K562 (cell line): Measurements from ENCODE around the gene TTC16. TPM values are rescaled to one million over a fixed set of nuclear protein-coding genes. Genes with fewer than 3 reads are reported as not detected.

ENCODE experiments used
- ARHGAP35 ChIP-seq: fragments of 450-650 bp; IDR thresholded peaks from 2 replicates; pipeline ENCODE4 v1.6.1; 2018; ENCODE audit not compliant: partially characterized antibody
- ARID2 ChIP-seq: fragments of 450-650 bp; IDR thresholded peaks from 2 replicates; pipeline ENCODE4 v1.6.1; 2017; ENCODE audit warnings: antibody characterized with exemption, mild to moderate bottlenecking
- BHLHE40 ChIP-seq: IDR thresholded peaks from 2 replicates; pipeline ENCODE4 v1.6.1; 2011; ENCODE audit warnings: low read length, improper control_type of control experiment
- CGGBP1 ChIP-seq: fragments of 250-450 bp; sonication (Bioruptor Pico); IDR thresholded peaks from 2 replicates; pipeline ENCODE4 v1.9.0; 2021; ENCODE audit warnings: mild to moderate bottlenecking
- DACH1 ChIP-seq: fragments of 450-650 bp; IDR thresholded peaks from 2 replicates; pipeline ENCODE4 v1.6.1; 2018; ENCODE audit not compliant: partially characterized antibody
- EGR1 ChIP-seq: fragments of 450-650 bp; conservative IDR thresholded peaks from 2 replicates; pipeline ENCODE4 v1.6.1; 2017; ENCODE audit warnings: mild to moderate bottlenecking
- ELK3 ChIP-seq: fragments of 450-650 bp; formaldehyde crosslinking; IDR thresholded peaks from 2 replicates; pipeline ENCODE4 v1.4.0; 2020; ENCODE audit warnings: mild to moderate bottlenecking
- HOXB6 ChIP-seq: fragments of 250-450 bp; sonication (Bioruptor Pico); IDR thresholded peaks from 2 replicates; pipeline ENCODE4 v1.5.1; 2022; ENCODE audit warnings: mild to moderate bottlenecking, borderline replicate concordance
- KDM2B ChIP-seq: fragments of 250-450 bp; sonication (Bioruptor Pico); IDR thresholded peaks from 2 replicates; pipeline ENCODE4 v1.8.0; 2021; ENCODE audit warnings: mild to moderate bottlenecking, moderate library complexity
- NR2F6 ChIP-seq: fragments of 450-650 bp; formaldehyde crosslinking; IDR thresholded peaks from 2 replicates; pipeline ENCODE4 v1.4.0; 2020; ENCODE audit warnings: mild to moderate bottlenecking
- POLR2G ChIP-seq: fragments of 200-400 bp; formaldehyde crosslinking; IDR thresholded peaks from 2 replicates; pipeline ENCODE4 v1.6.1; 2017; ENCODE audit warnings: low read depth, mild to moderate bottlenecking, antibody characterized with exemption, low read length, moderate library complexity
- RB1 ChIP-seq: fragments of 450-650 bp; IDR thresholded peaks from 2 replicates; pipeline ENCODE4 v1.6.1; 2017; ENCODE audit warnings: low read depth, mild to moderate bottlenecking
- SUPT5H ChIP-seq: fragments of 450-650 bp; IDR thresholded peaks from 2 replicates; pipeline ENCODE4 v1.6.1; 2016
- TCF3 ChIP-seq: sonication (generic); formaldehyde crosslinking; IDR thresholded peaks from 2 replicates; pipeline ENCODE4 v1.4.0; 2020; ENCODE audit warnings: mild to moderate bottlenecking, missing genetic modification reagents
- TEAD1 ChIP-seq, 2 experiments: fragments of 450-650 bp in 1 of 2; sonication (generic) in 1 of 2; formaldehyde crosslinking; IDR thresholded peaks; 2 replicates each; pipeline versions ENCODE4 v1.4.0 to v1.8.0; 2020 to 2022; ENCODE audit warnings: mild to moderate bottlenecking in 2 of 2, missing genetic modification reagents in 1 of 2
- ZBTB40 ChIP-seq, 2 experiments: fragments of 450-650 bp in 1 of 2; sonication (generic) in 1 of 2; formaldehyde crosslinking in 1 of 2; IDR thresholded peaks; 2 replicates each; pipeline versions ENCODE4 v1.7.1 to v1.9.0; 2016 to 2022; ENCODE audit warnings: inconsistent platforms in 1 of 2, mild to moderate bottlenecking in 1 of 2, missing genetic modification reagents in 1 of 2
- ZNF12 ChIP-seq: sonication (generic); formaldehyde crosslinking; IDR thresholded peaks from 2 replicates; pipeline ENCODE4 v1.4.0; 2020; ENCODE audit warnings: mild to moderate bottlenecking, missing genetic modification reagents
- ZNF121 ChIP-seq: sonication (generic); formaldehyde crosslinking; conservative IDR thresholded peaks from 2 replicates; pipeline ENCODE4 v1.8.0; 2022; ENCODE audit warnings: missing genetic modification reagents
- ZNF3 ChIP-seq: fragments of 250-450 bp; sonication (Bioruptor Pico); IDR thresholded peaks from 2 replicates; pipeline ENCODE4 v1.5.0; 2021; ENCODE audit warnings: mild to moderate bottlenecking, moderate library complexity
- ZNF561 ChIP-seq: fragments of 450-650 bp; formaldehyde crosslinking; conservative IDR thresholded peaks from 2 replicates; pipeline ENCODE4 v1.4.0; 2020; ENCODE audit warnings: mild to moderate bottlenecking, moderate library complexity
- ZSCAN29 ChIP-seq: fragments of 450-650 bp; IDR thresholded peaks from 2 replicates; pipeline ENCODE4 v1.6.1; 2017
- polyA plus RNA-seq, 8 experiments: library from polyadenylated mRNA; depleted of rRNA in 4 of 8; stranded (reverse) in 5 of 8; unstranded in 3 of 8; fragments of >200 nt; fragmentation: Nextera tagmentation in 2 of 8; fragmentation: Illumina TruSeq in 1 of 8; extraction: Ambion mirVana in 2 of 8; extraction: Trizol in 1 of 8; gene quantifications; 2 replicates each; pipeline versions ENCODE4 v1.2.1 to v1.2.3, GENCODE V29; 2011 to 2014; ENCODE audit warnings: inconsistent platforms in 1 of 8, missing spikeins in 1 of 8
- total RNA-seq, 7 experiments: library from RNA; depleted of rRNA in 6 of 7; stranded (reverse); fragments of >200 nt in 6 of 7; fragmentation: Illumina TruSeq in 2 of 7; extraction: Trizol in 2 of 7; gene quantifications; 2 replicates each; pipeline versions ENCODE4 v1.2.1 to v1.2.3, GENCODE V29; 2011 to 2021; ENCODE audit warnings: low replicate concordance in 1 of 7

TTC16 gene
- total and polyA plus RNA-seq, 9 of the 15 experiments (the other 6 are each of a cell fraction or from before 2014, with no cell fraction given), result 0.11 TPM; not detected in 8

- TF ChIP-seq TCF3 (CRISPR knock-in tag) (peak; percentile 55), TEAD1 (CRISPR knock-in tag; IDR thresholded peaks at IDR 0.05) (no peak), ZNF3 (CRISPR knock-in tag) (no peak), ZSCAN29 (no peak), ZBTB40 (IDR thresholded peaks at IDR 0.05) (no peak), ZBTB40 (CRISPR knock-in tag; IDR thresholded peaks at IDR 0.05) (no peak), ZNF12 (CRISPR knock-in tag) (no peak), HOXB6 (CRISPR knock-in tag) (no peak), SUPT5H (no peak), DACH1 (peak; percentile 22), ZNF121 (no peak), NR2F6 (no peak), KDM2B (CRISPR knock-in tag) (no peak), ZNF561 (CRISPR knock-in tag) (no peak), BHLHE40 (no peak), RB1 (no peak; the same call in 1 of the 2 replicates), ARHGAP35 (no peak), POLR2G (peak; percentile 66), ARID2 (no peak), EGR1 (peak; percentile 92), ELK3 (CRISPR knock-in tag) (no peak), CGGBP1 (CRISPR knock-in tag) (no peak)
Observed at GRCh38 chr9:127770905-127771569, 55.2 kb downstream of the TTC16 start (continued).
